GM12891 (cell line): ENCODE results near the gene PIK3R2.

ENCODE experiments used
- POLR2A ChIP-seq: IDR thresholded peaks from 2 replicates; pipeline ENCODE4 v1.6.1; 2011; ENCODE audit warnings: low read depth, low read length, control low read depth
- POLR2AphosphoS5 ChIP-seq: IDR thresholded peaks from 2 replicates; pipeline ENCODE4 v1.6.1; 2011; ENCODE audit warnings: low read depth, low read length, control low read depth
- POU2F2 ChIP-seq: IDR thresholded peaks from 2 replicates; pipeline ENCODE4 v1.6.1; 2011; ENCODE audit warnings: low read depth, mild to moderate bottlenecking, control low read depth, low read length, moderate library complexity
- SPI1 ChIP-seq: IDR thresholded peaks from 2 replicates; pipeline ENCODE4 v1.6.1; 2011; ENCODE audit warnings: low read depth, low read length, control low read depth
- TAF1 ChIP-seq: IDR thresholded peaks from 2 replicates; pipeline ENCODE4 v1.6.1; 2011; ENCODE audit warnings: low read depth, low read length, control low read depth

DNA sequence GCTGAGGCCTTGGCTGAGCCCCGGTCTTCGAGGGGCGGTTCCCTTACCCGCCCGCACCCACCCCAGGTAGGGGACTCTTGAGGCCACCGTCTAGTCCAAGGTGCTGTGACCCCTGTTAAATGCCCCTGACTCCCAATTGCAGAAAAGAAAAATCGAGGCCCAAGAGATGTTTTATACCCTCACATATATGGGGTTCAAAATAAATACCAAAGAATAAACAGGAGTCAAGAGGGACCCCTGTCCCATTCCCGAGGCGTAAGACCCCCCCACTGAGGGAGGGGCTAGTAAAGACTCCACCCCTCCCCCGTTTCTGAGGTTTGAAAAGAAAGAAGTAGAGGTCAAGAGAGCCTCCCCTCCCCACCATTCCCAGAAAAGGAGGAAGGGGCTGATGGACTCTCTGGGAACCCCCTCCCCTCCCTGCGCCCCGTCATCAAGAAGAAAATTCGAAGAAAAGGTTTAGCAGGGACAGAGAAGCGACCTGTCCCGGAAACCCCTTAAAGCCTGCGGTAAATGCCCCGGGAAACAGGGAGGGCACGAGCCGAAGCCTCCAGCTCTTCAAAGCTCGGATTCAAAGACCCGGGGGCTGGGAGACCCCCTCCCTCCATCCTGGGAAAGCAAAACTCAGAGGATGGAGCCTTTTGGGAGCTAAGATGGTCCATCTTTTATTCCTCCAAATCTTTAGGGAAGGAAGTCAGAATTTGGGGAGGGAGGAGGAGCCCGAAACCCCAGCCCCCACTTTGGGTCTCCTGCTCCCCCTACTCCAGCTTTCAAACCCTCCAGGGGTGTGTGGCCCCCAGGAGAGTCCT is 51.6 kb downstream of the PIK3R2 start:
- TF ChIP-seq POLR2AphosphoS5 = no peak
- TF ChIP-seq POLR2A = no peak
- TF ChIP-seq SPI1 = no peak
- TF ChIP-seq TAF1 = no peak
- no peak for TF ChIP-seq POU2F2
